ENCODE measurements around the gene ACTL6B. TPM values are rescaled to one million over a fixed set of nuclear protein-coding genes. Genes with fewer than 3 reads are reported as not detected.

The ACTL6B gene
- total RNA-seq, 1 donor: not detected

DNA sequence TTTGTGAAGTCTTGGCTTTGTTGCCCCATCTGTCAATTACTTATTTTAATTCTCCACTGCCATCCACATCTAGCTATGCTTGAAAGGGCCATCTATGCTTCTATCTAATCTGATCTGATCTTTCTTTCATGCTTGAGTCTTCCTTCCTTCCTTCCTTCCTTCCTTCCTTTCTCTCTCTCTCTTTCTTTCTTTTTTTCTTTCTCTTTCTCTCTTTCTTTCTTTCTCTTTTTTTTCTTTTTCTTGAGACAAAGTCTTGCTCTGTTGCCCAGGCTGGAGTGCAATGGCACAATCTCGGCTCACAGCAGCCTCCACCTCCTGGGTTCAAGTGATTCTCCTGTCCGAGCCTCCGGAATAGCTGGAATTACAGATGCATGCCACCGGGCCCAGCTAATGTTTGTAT, 26.2 kb downstream of the ACTL6B start:
- TF ChIP-seq, protein P1, sequence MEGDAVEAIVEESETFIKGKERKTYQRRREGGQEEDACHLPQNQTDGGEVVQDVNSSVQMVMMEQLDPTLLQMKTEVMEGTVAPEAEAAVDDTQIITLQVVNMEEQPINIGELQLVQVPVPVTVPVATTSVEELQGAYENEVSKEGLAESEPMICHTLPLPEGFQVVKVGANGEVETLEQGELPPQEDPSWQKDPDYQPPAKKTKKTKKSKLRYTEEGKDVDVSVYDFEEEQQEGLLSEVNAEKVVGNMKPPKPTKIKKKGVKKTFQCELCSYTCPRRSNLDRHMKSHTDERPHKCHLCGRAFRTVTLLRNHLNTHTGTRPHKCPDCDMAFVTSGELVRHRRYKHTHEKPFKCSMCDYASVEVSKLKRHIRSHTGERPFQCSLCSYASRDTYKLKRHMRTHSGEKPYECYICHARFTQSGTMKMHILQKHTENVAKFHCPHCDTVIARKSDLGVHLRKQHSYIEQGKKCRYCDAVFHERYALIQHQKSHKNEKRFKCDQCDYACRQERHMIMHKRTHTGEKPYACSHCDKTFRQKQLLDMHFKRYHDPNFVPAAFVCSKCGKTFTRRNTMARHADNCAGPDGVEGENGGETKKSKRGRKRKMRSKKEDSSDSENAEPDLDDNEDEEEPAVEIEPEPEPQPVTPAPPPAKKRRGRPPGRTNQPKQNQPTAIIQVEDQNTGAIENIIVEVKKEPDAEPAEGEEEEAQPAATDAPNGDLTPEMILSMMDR (IDR thresholded peaks at IDR 0.05; ENCODE audit: insufficient read depth, low read depth, low read length): no peak
- no peak overlapping the region for H3K4me3 ChIP-seq (ENCODE audit: low read depth, low read length)
- DNase-seq (ENCODE audit: low read depth): no peak

DNA sequence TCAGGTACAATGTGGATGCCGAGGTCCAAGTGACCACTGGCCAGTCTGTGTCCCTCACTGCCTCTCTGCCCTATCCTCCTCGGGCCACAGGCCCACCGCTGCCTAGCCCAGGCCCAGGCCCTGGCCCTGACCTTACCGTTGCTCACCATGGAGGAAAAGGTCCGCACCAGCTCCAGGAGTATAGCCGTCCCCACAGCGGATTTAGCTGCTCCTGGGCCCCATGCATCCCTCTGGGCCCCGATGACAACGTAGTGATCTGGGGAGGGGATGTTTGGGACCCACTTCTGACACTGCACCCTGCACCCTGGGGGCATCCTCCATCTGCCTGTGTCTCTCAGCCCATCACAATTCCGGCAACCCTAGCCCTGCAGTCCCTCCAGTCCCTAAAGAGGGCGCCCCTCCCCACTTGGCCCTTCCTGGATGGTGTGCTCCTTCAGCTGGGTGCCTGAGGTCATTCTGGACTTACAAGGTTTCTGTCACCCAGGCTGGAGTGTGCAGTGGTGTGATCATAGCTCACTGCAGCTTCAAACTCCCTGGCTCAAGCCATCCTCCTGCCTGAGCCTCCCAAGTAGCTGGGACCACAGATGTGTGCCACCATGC, 27.0 kb downstream of the ACTL6B start:
- TF ChIP-seq, protein P1 (IDR thresholded peaks at IDR 0.05; ENCODE audit: insufficient read depth, low read depth, low read length): peak; percentile 55
- peak; percentile 25 for DNase-seq (ENCODE audit: low read depth)
- H3K4me3 ChIP-seq (ENCODE audit: low read depth, low read length): no peak overlapping the region

DNA sequence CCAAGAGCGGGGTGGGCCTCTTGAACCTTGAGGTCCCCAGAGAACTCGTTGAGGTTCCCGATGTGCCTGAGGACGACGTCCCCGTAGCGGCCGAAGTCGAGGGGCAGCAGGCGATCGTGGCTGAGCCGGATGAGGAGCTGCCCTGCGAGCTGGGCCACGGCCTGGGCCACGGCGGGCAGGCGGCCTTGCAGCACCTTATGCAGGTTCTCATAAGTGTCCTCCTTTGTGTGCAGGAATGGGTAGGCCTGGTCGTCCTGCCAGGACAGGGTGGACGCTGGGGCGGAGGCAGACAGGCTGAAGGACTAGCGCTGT, 29.1 kb downstream of the ACTL6B start:
- TF ChIP-seq, protein P1 (IDR thresholded peaks at IDR 0.05; ENCODE audit: insufficient read depth, low read depth, low read length): no peak
- no peak for DNase-seq (ENCODE audit: low read depth)
- no peak overlapping the region for H3K4me3 ChIP-seq (ENCODE audit: low read depth, low read length)

DNA sequence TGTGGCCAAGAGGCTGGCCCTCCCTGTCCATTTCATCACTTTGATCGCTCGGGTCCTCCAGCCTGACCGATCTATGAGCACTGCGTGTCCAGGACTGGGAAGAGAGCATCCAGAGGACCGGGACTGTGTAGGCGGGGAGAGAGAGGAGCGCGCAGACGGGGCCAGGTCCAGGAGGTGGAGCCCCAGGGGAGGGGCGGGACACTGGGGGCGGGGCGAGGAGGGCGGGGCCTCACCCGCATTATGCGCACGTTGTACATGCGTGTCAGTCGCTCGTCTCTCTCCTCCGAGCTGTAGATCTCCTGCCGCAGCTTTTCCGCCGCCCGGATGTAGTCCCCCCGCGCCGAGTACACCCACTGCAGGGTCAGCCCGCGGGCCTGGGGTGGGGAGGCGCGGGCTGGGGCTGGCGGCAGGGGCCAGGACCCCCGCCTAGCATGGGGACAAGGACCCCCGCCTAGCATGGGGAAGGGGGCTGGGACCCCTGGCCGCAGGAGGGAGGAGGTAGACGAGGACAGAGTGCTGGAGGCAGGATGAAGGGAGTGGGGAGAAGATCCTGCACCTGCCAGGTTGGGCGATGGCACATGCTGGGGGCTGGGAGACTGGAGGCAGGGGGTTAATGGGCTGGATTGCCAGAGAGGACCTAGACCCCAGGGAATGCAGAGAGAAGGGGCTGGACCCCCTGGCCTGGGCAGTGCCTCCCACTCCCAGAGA, 29.6 kb downstream of the ACTL6B start:
- peak; percentile 75 for DNase-seq (ENCODE audit: low read depth)
- TF ChIP-seq, protein P1 (IDR thresholded peaks at IDR 0.05; ENCODE audit: insufficient read depth, low read depth, low read length): no peak
- peak overlapping the region; percentile 32 for H3K4me3 ChIP-seq (ENCODE audit: low read depth, low read length)

DNA sequence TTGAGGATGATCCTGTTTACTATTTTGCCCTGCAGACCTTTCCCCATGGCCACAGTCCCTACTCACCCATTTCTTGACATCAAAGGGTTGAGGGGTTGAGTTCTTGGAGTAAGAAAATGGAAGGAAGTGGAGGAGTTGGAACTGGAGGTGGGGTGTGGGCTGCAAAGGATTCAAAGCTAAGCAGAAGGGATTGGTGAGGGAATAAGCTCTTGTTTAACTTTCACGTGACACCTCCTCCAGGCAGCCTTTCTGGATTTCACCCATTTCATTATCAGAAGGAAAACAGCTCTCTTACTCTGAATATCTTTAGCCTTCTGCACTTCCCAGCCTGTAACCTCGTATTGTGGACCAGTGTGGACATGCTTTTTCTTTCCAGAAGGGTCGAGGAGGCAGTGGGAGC, 30.2 kb downstream of the ACTL6B start:
- no peak for DNase-seq (ENCODE audit: low read depth)
- TF ChIP-seq, protein P1 (IDR thresholded peaks at IDR 0.05; ENCODE audit: insufficient read depth, low read depth, low read length): no peak
- peak overlapping the region; percentile 27 for H3K4me3 ChIP-seq (ENCODE audit: low read depth, low read length)

DNA sequence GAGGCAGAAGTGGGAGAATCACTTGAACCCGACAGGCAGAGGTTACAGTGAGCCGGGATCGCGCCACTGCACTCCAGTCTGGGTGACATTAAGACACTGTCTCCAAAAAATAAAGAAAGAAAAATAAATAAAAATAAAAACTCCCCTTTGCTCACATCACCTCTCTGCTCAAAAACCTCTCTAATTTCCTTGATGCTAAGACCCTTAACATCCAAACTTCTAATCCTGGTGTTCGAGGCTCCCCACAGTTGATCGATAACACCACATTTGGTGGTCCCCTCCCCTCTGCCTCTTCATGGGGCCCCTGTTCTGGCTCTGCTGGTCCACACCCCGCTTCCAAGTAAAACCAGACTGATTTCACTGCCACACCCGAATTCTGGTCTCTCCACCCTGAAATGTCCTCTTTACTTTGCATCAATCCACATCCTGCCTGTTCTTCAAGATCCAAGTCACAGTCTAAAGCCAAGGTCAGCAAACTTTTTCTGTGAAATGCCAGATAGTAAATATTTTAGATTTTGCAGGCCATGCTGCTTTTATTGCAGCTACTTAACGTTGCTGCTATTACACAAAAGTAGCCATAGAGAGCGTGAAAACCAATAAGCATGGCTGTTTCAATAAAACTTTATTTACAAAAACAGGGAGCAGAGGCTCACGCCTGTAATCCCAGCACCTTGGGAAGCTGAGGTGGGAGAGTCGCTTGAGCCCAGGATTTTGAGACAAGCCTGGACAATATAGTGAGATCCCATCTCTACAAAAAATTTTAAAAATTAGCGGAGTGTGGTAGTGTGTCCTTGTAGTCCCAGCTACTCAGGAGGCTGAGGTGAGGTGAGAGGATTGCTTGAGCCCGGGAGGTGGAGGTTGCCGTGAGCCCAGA, 32.1 kb downstream of the ACTL6B start:
- TF ChIP-seq, protein P1 (IDR thresholded peaks at IDR 0.05; ENCODE audit: insufficient read depth, low read depth, low read length): no peak

More for the DNA sequence above, 32.1 kb downstream of the ACTL6B start:
- H3K4me3 ChIP-seq (ENCODE audit: low read depth, low read length): no peak overlapping the region
- DNase-seq (ENCODE audit: low read depth): no peak
